IMR-90 (cell line): Measurements from ENCODE around the gene UTP11. TPM values are rescaled to one million over a fixed set of nuclear protein-coding genes. Genes with fewer than 3 reads are reported as not detected.

Experiments
- ATAC-seq: fragments of 200-7000 bp; cut with Tn5 transposase; 2 replicates; pipeline ENCODE4 v1.9.1; 2020; ENCODE audit warnings: low read depth, mild to moderate bottlenecking, moderate library complexity
- Bru-seq: library from RNA; stranded (reverse); fragments of 400-500 nt; gene quantifications from one replicate; lab custom pipeline; 2021; lab: Mats Ljungman, UMichigan
- BruChase-seq, 2 experiments: library from RNA; stranded (reverse); fragments of 400-500 nt; gene quantifications; one replicate each; lab custom pipeline; 2021; lab: Mats Ljungman, UMichigan
- BruUV-seq: library from RNA; stranded (reverse); fragments of 400-500 nt; replicated peaks from 2 replicates; lab custom pipeline; 2021; lab: Mats Ljungman, UMichigan
- CTCF ChIA-PET: fragments of 300-600 bp; formaldehyde crosslinking; extraction: SDS; loops from one replicate; lab custom pipeline; 2021; ENCODE audit warnings: antibody characterized with exemption; lab: Yijun Ruan, JAX
- POLR2A ChIA-PET: fragments of 300-600 bp; sonication (Branson Sonifier 250); formaldehyde crosslinking; loops from one replicate; lab custom pipeline; 2022; ENCODE audit warnings: antibody characterized with exemption; ENCODE audit not compliant: unreplicated experiment; lab: Charles Lee
- DNase-seq: peaks from one replicate; pipeline ENCODE4 v3.0.0; 2013
- H2AFZ ChIP-seq: replicated peaks from 2 replicates; pipeline ENCODE3; 2013; ENCODE audit warnings: low read length, mild to moderate bottlenecking; ENCODE audit not compliant: poor library complexity
- H2AK5ac ChIP-seq: 2 replicates; pipeline ENCODE4 v1.6.1; 2013; ENCODE audit warnings: low read depth, low read length, inconsistent platforms
- H2AK9ac ChIP-seq: replicated peaks from 2 replicates; pipeline ENCODE3; 2013; ENCODE audit warnings: mild to moderate bottlenecking, low read depth, low read length, moderate library complexity; ENCODE audit not compliant: poor library complexity
- H2BK120ac ChIP-seq: 2 replicates; pipeline ENCODE4 v1.6.1; 2013; ENCODE audit warnings: low read depth, low read length, inconsistent platforms
- H2BK15ac ChIP-seq: 3 replicates; pipeline ENCODE4 v1.6.1; 2013; ENCODE audit warnings: low read depth, low read length, inconsistent platforms
- H2BK20ac ChIP-seq: 2 replicates; pipeline ENCODE4 v1.6.1; 2013; ENCODE audit warnings: low read depth, mild to moderate bottlenecking, inconsistent platforms, low read length, moderate library complexity
- H2BK5ac ChIP-seq: 2 replicates; pipeline ENCODE4 v1.6.1; 2013; ENCODE audit warnings: mild to moderate bottlenecking, low read depth, low read length, inconsistent platforms; ENCODE audit not compliant: poor library complexity, severe bottlenecking
- H3K14ac ChIP-seq: replicated peaks from 2 replicates; pipeline ENCODE4 v1.6.1; 2013; ENCODE audit warnings: low read depth, low read length, inconsistent platforms
- H3K18ac ChIP-seq: 2 replicates; pipeline ENCODE4 v1.6.1; 2013; ENCODE audit warnings: low read depth, low read length, control low read depth
- H3K23ac ChIP-seq: 2 replicates; pipeline ENCODE4 v1.6.1; 2013; ENCODE audit warnings: low read depth, low read length, inconsistent platforms
- H3K27ac ChIP-seq: 2 replicates; pipeline ENCODE4 v1.5.1; 2013; ENCODE audit warnings: mild to moderate bottlenecking, control low read depth, low read length; ENCODE audit not compliant: insufficient read depth
- H3K27me3 ChIP-seq: 2 replicates; pipeline ENCODE4 v1.6.1; 2013; ENCODE audit warnings: low read length; ENCODE audit not compliant: control insufficient read depth, insufficient read depth
- H3K36me3 ChIP-seq: 2 replicates; pipeline ENCODE4 v1.6.1; 2013; ENCODE audit warnings: low read length, mixed read lengths; ENCODE audit not compliant: control insufficient read depth, insufficient read depth
- H3K4ac ChIP-seq: 2 replicates; pipeline ENCODE4 v1.6.1; 2013; ENCODE audit warnings: low read depth, low read length, inconsistent platforms
- H3K4me1 ChIP-seq: 2 replicates; pipeline ENCODE4 v1.6.1; 2013; ENCODE audit warnings: low read length, mixed read lengths; ENCODE audit not compliant: control insufficient read depth, insufficient read depth
- H3K4me2 ChIP-seq: 2 replicates; pipeline ENCODE4 v1.6.1; 2013; ENCODE audit warnings: low read depth, mild to moderate bottlenecking, control low read depth, low read length, moderate library complexity
- H3K4me3 ChIP-seq: 2 replicates; pipeline ENCODE4 v1.5.1; 2013; ENCODE audit warnings: low read depth, mild to moderate bottlenecking, control low read depth, low read length, moderate library complexity; ENCODE audit not compliant: insufficient read depth
- H3K56ac ChIP-seq: 2 replicates; pipeline ENCODE4 v1.6.1; 2013; ENCODE audit warnings: low read length, inconsistent platforms; ENCODE audit not compliant: insufficient read depth; ENCODE audit errors: extremely low read depth
- H3K79me1 ChIP-seq, 2 experiments: 2 replicates each; pipeline ENCODE4 v1.6.1; 2013; ENCODE audit warnings: low read length in 2 of 2, inconsistent platforms in 1 of 2, low read depth in 1 of 2
- H3K9ac ChIP-seq: 2 replicates; pipeline ENCODE4 v1.6.1; 2013; ENCODE audit warnings: low read depth, low read length, control low read depth
- H3K9me1 ChIP-seq: 2 replicates; pipeline ENCODE4 v1.6.1; 2013; ENCODE audit warnings: low read length, inconsistent platforms; ENCODE audit not compliant: insufficient read depth
- H3K9me3 ChIP-seq: 2 replicates; pipeline ENCODE4 v1.6.1; 2013; ENCODE audit warnings: low read length; ENCODE audit not compliant: control insufficient read depth, insufficient read depth
- H4K20me1 ChIP-seq: 2 replicates; pipeline ENCODE4 v1.6.1; 2013; ENCODE audit warnings: low read length, inconsistent platforms; ENCODE audit not compliant: insufficient read depth
- H4K5ac ChIP-seq: 2 replicates; pipeline ENCODE4 v1.6.1; 2013; ENCODE audit warnings: mild to moderate bottlenecking, low read depth, low read length, control low read depth
- H4K8ac ChIP-seq, 2 experiments: 2 replicates each; pipeline ENCODE4 v1.6.1; 2013; ENCODE audit warnings: low read depth in 2 of 2, low read length in 2 of 2, control low read depth in 1 of 2, inconsistent platforms in 1 of 2
- H4K91ac ChIP-seq: 2 replicates; pipeline ENCODE4 v1.6.1; 2013; ENCODE audit warnings: low read depth, low read length, inconsistent platforms; ENCODE audit not compliant: insufficient read depth
- CEBPB ChIP-seq: IDR thresholded peaks from 2 replicates; pipeline ENCODE4 v1.6.1; 2012; ENCODE audit warnings: low read depth, low read length, improper control_type of control experiment
- CHD1 ChIP-seq: IDR thresholded peaks from 2 replicates; pipeline ENCODE4 v1.6.1; 2012; ENCODE audit warnings: low read depth, low read length, improper control_type of control experiment
- FOS ChIP-seq: fragments of 150-350 bp; IDR thresholded peaks from 2 replicates; pipeline ENCODE4 v1.6.1; 2016; ENCODE audit warnings: low read depth, low read length
- MAFK ChIP-seq: IDR thresholded peaks from 2 replicates; pipeline ENCODE4 v1.6.1; 2012; ENCODE audit warnings: low read depth, low read length, improper control_type of control experiment
- MAZ ChIP-seq: IDR thresholded peaks from 2 replicates; pipeline ENCODE4 v1.6.1; 2012; ENCODE audit warnings: low read depth, mild to moderate bottlenecking, low read length, improper control_type of control experiment, moderate library complexity, borderline replicate concordance
- RFX5 ChIP-seq: IDR thresholded peaks from 2 replicates; pipeline ENCODE4 v1.8.0; 2012; ENCODE audit warnings: low read depth, mild to moderate bottlenecking, low read length, moderate library complexity
- SMC3 ChIP-seq: fragments of 150-350 bp; IDR thresholded peaks from 2 replicates; pipeline ENCODE4 v1.6.1; 2016; ENCODE audit warnings: low read depth, mild to moderate bottlenecking, antibody characterized with exemption, low read length, moderate library complexity
- WGBS, 2 experiments: methylation state at CpG; one replicate each; pipeline versions ENCODE4 v1.1.5 to v1.1.7; 2013; ENCODE audit warnings: missing lambda C conversion rate in 2 of 2; ENCODE audit not compliant: insufficient read length in 1 of 2; ENCODE audit errors: extremely low coverage in 2 of 2; 5-methylcytosine and 5-hydroxymethylcytosine counted together
- dilution Hi-C: fragments of 300-500 bp; cut with HindIII; formaldehyde crosslinking; loops from one replicate; pipeline ENCODE4 v1.14.3; 2018; ENCODE audit warnings: low sequenced_read_pairs; ENCODE audit not compliant: unreplicated experiment
- in situ Hi-C: fragments of 300-500 bp; cut with MboI; formaldehyde crosslinking; loops from 3 replicates; pipeline ENCODE4 v1.14.3; 2019; ENCODE audit warnings: low sequenced_read_pairs, inconsistent platforms, mixed read lengths
- intact Hi-C: fragments of 100-400 bp; cut with micrococcal nuclease; formaldehyde crosslinking; loops from 2 replicates; pipeline ENCODE4 v1.10.0; 2022
- long read RNA-seq: library from polyadenylated mRNA; unstranded; transcript quantifications from one replicate; pipeline ENCODE4 v2.0.0, GENCODE V29; 2021; ENCODE audit not compliant: unreplicated experiment
- polyA plus RNA-seq, 3 experiments: library from polyadenylated mRNA; depleted of rRNA; stranded (reverse); fragments of >200 nt; gene quantifications; 2 replicates each; pipeline ENCODE4 v1.2.3, GENCODE V29; 2012; ENCODE audit warnings: low replicate concordance in 1 of 3
- total RNA-seq: library from RNA; depleted of rRNA; stranded (reverse); fragments of >200 nt; gene quantifications from 2 replicates; pipeline ENCODE4 v1.2.3, GENCODE V29; 2012; rRNA removed
- TF ChIP-seq, protein P1 (sequence below): fragments of 150-350 bp; IDR thresholded peaks from 2 replicates; pipeline ENCODE4 v1.6.1; 2016; ENCODE audit warnings: low read depth, mild to moderate bottlenecking, low read length, moderate library complexity, borderline replicate concordance
- TF ChIP-seq, protein P2 (sequence below): conservative IDR thresholded peaks from 2 replicates; pipeline ENCODE4 v1.5.1; 2012; ENCODE audit warnings: mild to moderate bottlenecking, low read depth, low read length, improper control_type of control experiment

The UTP11 gene, protein sequence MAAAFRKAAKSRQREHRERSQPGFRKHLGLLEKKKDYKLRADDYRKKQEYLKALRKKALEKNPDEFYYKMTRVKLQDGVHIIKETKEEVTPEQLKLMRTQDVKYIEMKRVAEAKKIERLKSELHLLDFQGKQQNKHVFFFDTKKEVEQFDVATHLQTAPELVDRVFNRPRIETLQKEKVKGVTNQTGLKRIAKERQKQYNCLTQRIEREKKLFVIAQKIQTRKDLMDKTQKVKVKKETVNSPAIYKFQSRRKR
- 27.8 and 58.3 TPM in 2 replicates for total RNA-seq
- 19.3 and 22.0 TPM in 2 replicates for polyA plus RNA-seq (2012; rRNA removed)
- polyA plus RNA-seq (2012; cell fraction: cytosol; rRNA removed) = 7.2 and 12.9 TPM in 2 replicates
- polyA plus RNA-seq (2012; cell fraction: nucleus; rRNA removed; ENCODE audit: low replicate concordance) = 2.1 and 14.6 TPM in 2 replicates
- Bru-seq, nascent RNA = percentile 90 among the genes with signal in this experiment
- percentile 87 among the genes with signal in this experiment for BruChase-seq, experiment 1, labeled RNA remaining after a 6-hour chase
- percentile 87 among the genes with signal in this experiment for BruChase-seq, experiment 2, labeled RNA remaining after a 2-hour chase
- long read RNA-seq, transcript UTP11-201 (8 exons, 2,019 nt) = major isoform, 43 of 49 reads
- long read RNA-seq, partial matches to known transcripts = 1 of 49 reads
- long read RNA-seq, other reads (novel, unspliced or antisense) = 5 of 49 reads

DNA sequence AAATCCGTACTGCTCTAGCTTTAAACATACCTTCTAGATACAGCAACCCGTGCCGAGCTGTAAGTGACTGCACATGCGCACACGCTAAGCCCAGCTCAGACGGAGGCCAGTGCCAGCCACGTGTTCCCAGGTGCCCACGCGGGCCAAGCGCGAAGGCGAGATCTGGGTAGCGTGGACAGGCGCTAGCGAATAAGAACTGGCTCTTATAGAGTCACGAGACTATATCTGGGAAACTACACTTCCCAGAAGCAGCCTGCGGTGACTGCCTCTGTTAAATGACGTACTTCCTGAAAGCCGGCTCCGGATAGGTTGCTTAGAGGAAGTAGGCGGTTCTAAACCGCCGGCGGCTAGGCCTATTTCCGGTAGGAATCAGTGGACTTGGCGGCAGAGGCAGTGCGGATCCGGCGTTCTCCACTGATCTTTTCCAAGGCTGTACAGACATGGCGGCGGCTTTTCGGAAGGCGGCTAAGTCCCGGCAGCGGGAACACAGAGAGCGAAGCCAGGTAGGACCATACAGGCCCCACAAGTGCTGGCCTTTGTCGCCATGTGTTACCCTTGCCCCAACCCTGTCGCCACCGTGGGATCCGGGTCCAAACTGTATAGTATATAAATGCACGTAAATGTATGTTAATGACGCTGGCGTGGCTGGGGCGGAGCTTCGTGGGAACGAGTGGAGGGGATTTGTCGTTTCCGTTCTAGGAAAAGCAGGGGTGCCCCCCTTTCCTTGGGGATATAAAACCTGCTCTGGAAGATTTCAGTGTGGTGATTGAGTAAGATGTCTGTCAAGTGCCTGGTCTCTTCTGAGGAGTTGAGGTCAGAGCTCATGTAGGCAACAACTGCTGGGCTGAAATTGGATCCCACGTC lies at the start of gene UTP11:
TSS of gene UTP11 (plus strand) at position 372 of the 864 bp plus-strand sequence. CDS start at position 441, 69 bp downstream.
- dilution Hi-C loops (no loop called here), intact Hi-C loops (no loop called here), in situ Hi-C loops (loop anchor here (25.0 kb wide), 3 partner anchors 425 to 1550 kb away; partner anchors contain the start of genes GNL2, MRPS15 and OSCP1)
- Histone ChIP-seq H3K27me3 (no peaks in the 10 kb centered on the region), H3K4ac (peak within 1 kb of the TSS; percentile 89), H3K56ac (peak within 1 kb of the TSS; percentile 93), H3K18ac (peak within 1 kb of the TSS; percentile 77), H3K9me3 (no peaks in the 10 kb centered on the region), H3K4me3 (peak within 1 kb of the TSS; percentile 80), H4K91ac (peak within 1 kb of the TSS; percentile 82), H2BK5ac (peak within 1 kb of the TSS; percentile 89), H2AFZ (peak within 1 kb of the TSS; percentile 97), H3K36me3 (peaks cover 4% of the 10 kb centered on the region), H2BK120ac (peak within 1 kb of the TSS; percentile 52; the same call in 1 of the 2 replicates), H3K14ac (peak within 1 kb of the TSS; percentile 93), H2AK5ac (peak within 1 kb of the TSS; percentile 79), H4K8ac (peak within 1 kb of the TSS; percentile 41 to 97), H3K79me1 (peaks cover 25 to 40% of the 10 kb centered on the region in 2 experiments; a peak in 3 of 4 replicates), H4K20me1 (0 out of 2 replicates have a peak, but pooled peaks cover 15% of the 10 kb centered on the region), H3K4me2 (peak within 1 kb of the TSS; percentile 83), H3K4me1 (peaks cover 4% of the 10 kb centered on the region; the same call in 1 of the 2 replicates), H4K5ac (peak within 1 kb of the TSS; percentile 87), H3K9ac (peak within 1 kb of the TSS; percentile 94), H2AK9ac (peak within 1 kb of the TSS; percentile 88), H2BK20ac (no peak within 1 kb of the TSS), H3K9me1 (0 out of 2 replicates have a peak, but pooled peaks cover 2% of the 10 kb centered on the region), H3K23ac (peak within 1 kb of the TSS; percentile 88; the same call in 1 of the 2 replicates), H3K27ac (peak within 1 kb of the TSS; percentile 95), H2BK15ac (no peak within 1 kb of the TSS; the same call in 2 of the 3 replicates)
- 0% methylated on average over 24 of the region's 49 CpGs; no CpG with 5 or more reads in 1 of the 2 experiments for WGBS, 2 experiments
- ATAC-seq (peak; percentile 93), DNase-seq (peak; percentile 100)
- CTCF ChIA-PET = interaction anchor here (0.6 to 1.1 kb wide), 2 partner anchors 13 to 172 kb away, joined by 3 to 4 read pairs; no protein-coding TSS in a partner anchor
- POLR2A ChIA-PET = interaction anchor here (0.6 to 1.3 kb wide), 3 partner anchors 11 to 16 kb away, joined by 3 read pairs; no protein-coding TSS in a partner anchor
- BruUV-seq = no TSS peak
- TF ChIP-seq MAZ (peak; percentile 35; the same call in 1 of the 2 replicates), FOS (no peak; the same call in 1 of the 2 replicates), CEBPB (peak; percentile 55), CHD1 (no peak), RFX5 (no peak), MAFK (no peak), SMC3 (no peak)
- TF ChIP-seq, protein P1, sequence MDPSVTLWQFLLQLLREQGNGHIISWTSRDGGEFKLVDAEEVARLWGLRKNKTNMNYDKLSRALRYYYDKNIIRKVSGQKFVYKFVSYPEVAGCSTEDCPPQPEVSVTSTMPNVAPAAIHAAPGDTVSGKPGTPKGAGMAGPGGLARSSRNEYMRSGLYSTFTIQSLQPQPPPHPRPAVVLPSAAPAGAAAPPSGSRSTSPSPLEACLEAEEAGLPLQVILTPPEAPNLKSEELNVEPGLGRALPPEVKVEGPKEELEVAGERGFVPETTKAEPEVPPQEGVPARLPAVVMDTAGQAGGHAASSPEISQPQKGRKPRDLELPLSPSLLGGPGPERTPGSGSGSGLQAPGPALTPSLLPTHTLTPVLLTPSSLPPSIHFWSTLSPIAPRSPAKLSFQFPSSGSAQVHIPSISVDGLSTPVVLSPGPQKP = no peak
- TF ChIP-seq, protein P2, sequence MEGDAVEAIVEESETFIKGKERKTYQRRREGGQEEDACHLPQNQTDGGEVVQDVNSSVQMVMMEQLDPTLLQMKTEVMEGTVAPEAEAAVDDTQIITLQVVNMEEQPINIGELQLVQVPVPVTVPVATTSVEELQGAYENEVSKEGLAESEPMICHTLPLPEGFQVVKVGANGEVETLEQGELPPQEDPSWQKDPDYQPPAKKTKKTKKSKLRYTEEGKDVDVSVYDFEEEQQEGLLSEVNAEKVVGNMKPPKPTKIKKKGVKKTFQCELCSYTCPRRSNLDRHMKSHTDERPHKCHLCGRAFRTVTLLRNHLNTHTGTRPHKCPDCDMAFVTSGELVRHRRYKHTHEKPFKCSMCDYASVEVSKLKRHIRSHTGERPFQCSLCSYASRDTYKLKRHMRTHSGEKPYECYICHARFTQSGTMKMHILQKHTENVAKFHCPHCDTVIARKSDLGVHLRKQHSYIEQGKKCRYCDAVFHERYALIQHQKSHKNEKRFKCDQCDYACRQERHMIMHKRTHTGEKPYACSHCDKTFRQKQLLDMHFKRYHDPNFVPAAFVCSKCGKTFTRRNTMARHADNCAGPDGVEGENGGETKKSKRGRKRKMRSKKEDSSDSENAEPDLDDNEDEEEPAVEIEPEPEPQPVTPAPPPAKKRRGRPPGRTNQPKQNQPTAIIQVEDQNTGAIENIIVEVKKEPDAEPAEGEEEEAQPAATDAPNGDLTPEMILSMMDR = no peak
